ENCODE results near the gene EXPH5.
"Not testable (repeated sequence)": the region's sequence is repeated elsewhere in the genome, so short reads cannot be mapped to it uniquely, and the experiment has no call there.

The EXPH5 gene

DNA sequence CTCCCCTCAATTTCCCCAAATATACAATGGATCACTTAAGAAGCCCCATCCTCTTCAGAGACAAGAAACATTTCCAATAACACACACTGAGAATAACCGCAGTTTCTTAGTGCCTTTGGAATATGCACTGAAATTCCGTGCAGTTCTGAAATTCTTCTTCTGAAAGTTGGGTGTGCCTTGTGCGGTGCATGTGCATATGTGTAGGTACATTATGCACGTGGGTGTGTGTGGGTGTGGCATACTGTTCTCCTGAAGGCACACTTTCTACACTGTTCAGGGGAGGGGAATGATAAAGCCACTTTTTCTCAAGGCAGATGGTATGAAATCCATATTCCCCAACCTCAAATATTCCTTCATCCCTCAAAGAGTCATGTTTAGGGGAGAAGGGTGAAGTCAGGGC lies 1.7 kb downstream of the EXPH5 start:
- no peak for TF ChIP-seq CTCF (IDR thresholded peaks at IDR 0.05; ENCODE audit: low read depth, low read length, missing control alignments)
- no peak for DNase-seq (ENCODE audit: extremely low read depth, low read depth)
- H3K4me3 ChIP-seq (replicated peaks; ENCODE audit: low read depth, low read length) = no peak overlapping the region

DNA sequence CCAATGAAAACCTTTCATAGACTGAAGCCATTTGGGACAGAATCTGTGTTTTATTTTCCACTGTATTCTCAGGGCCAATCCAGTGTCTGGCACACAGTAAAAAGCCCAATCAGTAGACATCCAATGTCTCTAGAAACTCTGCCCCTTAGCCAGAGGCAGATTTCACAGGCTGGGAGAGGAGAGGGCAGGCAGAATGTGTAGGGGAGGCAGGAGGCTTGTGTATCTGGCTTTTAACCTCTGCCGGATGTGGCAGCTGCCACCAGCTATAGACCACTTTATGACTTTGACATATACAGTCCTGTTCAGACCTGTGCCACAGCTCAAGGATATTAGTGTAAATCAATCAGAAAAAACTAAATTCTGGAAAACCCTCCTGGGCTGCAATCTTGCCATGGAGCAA lies 4.4 kb downstream of the EXPH5 start:
- no peak overlapping the region for H3K4me3 ChIP-seq (replicated peaks; ENCODE audit: low read depth, low read length)
- TF ChIP-seq CTCF (IDR thresholded peaks at IDR 0.05; ENCODE audit: low read depth, low read length, missing control alignments) = no peak
- DNase-seq (ENCODE audit: extremely low read depth, low read depth) = no peak

DNA sequence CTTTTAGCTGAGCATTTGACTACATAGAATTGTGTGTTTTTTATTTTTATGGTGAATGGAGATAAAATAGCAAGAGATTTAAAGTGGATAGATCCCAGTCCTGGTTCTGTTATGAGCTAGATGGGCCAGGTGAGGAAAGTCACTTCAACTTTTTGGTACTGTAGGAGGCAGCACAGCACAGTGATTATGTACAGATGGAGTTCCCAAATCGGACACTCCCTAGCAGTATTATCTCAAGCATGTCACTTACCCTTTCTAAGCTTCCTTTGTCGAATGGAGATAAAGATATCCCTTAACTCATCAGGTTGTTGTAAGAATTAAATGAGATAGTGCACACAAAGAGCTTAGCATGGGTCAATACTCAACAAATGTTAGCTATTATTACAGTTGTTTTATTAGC lies 5.3 kb downstream of the EXPH5 start:
- no peak for TF ChIP-seq CTCF (IDR thresholded peaks at IDR 0.05; ENCODE audit: low read depth, low read length, missing control alignments)
- no peak overlapping the region for H3K4me3 ChIP-seq (replicated peaks; ENCODE audit: low read depth, low read length)
- DNase-seq (ENCODE audit: extremely low read depth, low read depth) = no peak

DNA sequence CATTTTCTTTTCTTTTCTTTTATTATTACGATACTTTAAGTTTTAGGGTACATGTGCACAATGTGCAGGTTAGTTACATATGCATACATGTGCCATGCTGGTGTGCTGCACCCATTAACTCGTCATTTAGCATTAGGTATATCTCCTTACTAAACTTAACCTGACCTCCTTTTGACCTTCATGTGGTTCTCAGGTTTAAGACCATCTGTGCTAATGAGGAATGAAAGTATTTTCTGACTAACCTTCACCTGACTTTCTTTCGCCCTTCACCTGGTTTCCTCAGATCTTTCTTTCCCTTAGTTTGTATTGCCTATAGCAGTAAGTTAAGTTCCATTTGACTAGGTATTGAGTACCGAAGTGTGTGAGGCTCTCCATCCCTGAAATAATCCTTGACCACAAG lies 6.5 kb downstream of the EXPH5 start:
- DNase-seq (ENCODE audit: extremely low read depth, low read depth) = no peak
- no peak overlapping the region for H3K4me3 ChIP-seq (replicated peaks; ENCODE audit: low read depth, low read length)
- no peak for TF ChIP-seq CTCF (IDR thresholded peaks at IDR 0.05; ENCODE audit: low read depth, low read length, missing control alignments)

- DNase-seq (ENCODE audit: extremely low read depth, low read depth) = no peak
- TF ChIP-seq CTCF (IDR thresholded peaks at IDR 0.05; ENCODE audit: low read depth, low read length, missing control alignments) = no peak
- H3K4me3 ChIP-seq (replicated peaks; ENCODE audit: low read depth, low read length) = no peak overlapping the region
Observed at GRCh38 chr11:108586600-108586999, 7.0 kb downstream of the EXPH5 start.

GRCh38 chr11:108586185-108586584 lies 7.4 kb downstream of the EXPH5 start:
- not testable (repeated sequence) for DNase-seq (ENCODE audit: extremely low read depth, low read depth); H3K4me3 ChIP-seq (replicated peaks; ENCODE audit: low read depth, low read length)

GRCh38 chr11:108584973-108585372 lies 8.6 kb downstream of the EXPH5 start:
- TF ChIP-seq CTCF (IDR thresholded peaks at IDR 0.05; ENCODE audit: low read depth, low read length, missing control alignments) = no peak
- no peak for DNase-seq (ENCODE audit: extremely low read depth, low read depth)
- H3K4me3 ChIP-seq (replicated peaks; ENCODE audit: low read depth, low read length) = no peak overlapping the region

Data from HFF-Myc (cell line).